Smooth muscle cell (in vitro differentiated cells): ENCODE data around the gene FPR2. TPM values are rescaled to one million over a fixed set of nuclear protein-coding genes. Genes with fewer than 3 reads are reported as not detected.

Experiments
- DNase-seq: peaks from one replicate; lab custom pipeline; 2025; ENCODE audit not compliant: unreplicated experiment; lab: John Stamatoyannopoulos, UW
- H2AFZ ChIP-seq: fragments of 200-600 bp; sonication (generic); 2 replicates; pipeline ENCODE4 v1.6.0; 2016; ENCODE audit warnings: antibody characterized with exemption, low read depth, mild to moderate bottlenecking
- H3F3A ChIP-seq: fragments of 200-600 bp; sonication (generic); 2 replicates; pipeline ENCODE4 v1.6.0; 2017; ENCODE audit warnings: antibody characterized with exemption, low read depth
- H3K27ac ChIP-seq: fragments of 200-600 bp; sonication (generic); 2 replicates; pipeline ENCODE4 v1.5.1; 2016; ENCODE audit warnings: low read depth, mild to moderate bottlenecking
- H3K27me3 ChIP-seq: fragments of 200-600 bp; sonication (generic); 2 replicates; pipeline ENCODE4 v1.6.1; 2016; ENCODE audit warnings: low read depth, mild to moderate bottlenecking
- H3K36me3 ChIP-seq: fragments of 200-600 bp; sonication (generic); 2 replicates; pipeline ENCODE4 v1.5.1; 2016; ENCODE audit warnings: low read depth
- H3K4me1 ChIP-seq: fragments of 200-600 bp; sonication (generic); 2 replicates; pipeline ENCODE4 v1.5.1; 2016; ENCODE audit warnings: low read depth
- H3K4me2 ChIP-seq: fragments of 200-600 bp; sonication (generic); 2 replicates; pipeline ENCODE4 v1.6.0; 2016; ENCODE audit warnings: mild to moderate bottlenecking
- H3K4me3 ChIP-seq: fragments of 200-600 bp; sonication (generic); 2 replicates; pipeline ENCODE4 v1.5.1; 2016; ENCODE audit warnings: mild to moderate bottlenecking
- H3K79me2 ChIP-seq: fragments of 200-600 bp; sonication (generic); 2 replicates; pipeline ENCODE4 v1.6.0; 2016; ENCODE audit warnings: low read depth, mild to moderate bottlenecking
- H3K9ac ChIP-seq: fragments of 200-600 bp; sonication (generic); 2 replicates; pipeline ENCODE4 v1.6.0; 2016; ENCODE audit warnings: low read depth
- H3K9me3 ChIP-seq: fragments of 200-600 bp; sonication (generic); replicated peaks from 2 replicates; pipeline ENCODE4 v1.5.1; 2016; ENCODE audit warnings: low read depth
- H4K20me1 ChIP-seq: fragments of 200-600 bp; sonication (generic); 2 replicates; pipeline ENCODE4 v1.6.0; 2016; ENCODE audit warnings: low read depth
- CTCF ChIP-seq: fragments of 200-600 bp; sonication (generic); IDR thresholded peaks from 2 replicates; pipeline ENCODE4 v1.5.1; 2017; ENCODE audit warnings: borderline replicate concordance, mild to moderate bottlenecking, antibody characterized with exemption; ENCODE audit not compliant: insufficient read depth, poor library complexity, severe bottlenecking
- WGBS: methylation state at CpG from one replicate; pipeline ENCODE4 v1.1.7; 2016; ENCODE audit warnings: low lambda C conversion rate; 5-methylcytosine and 5-hydroxymethylcytosine counted together
- polyA plus RNA-seq: library from polyadenylated mRNA; unstranded; fragments of >200 nt; fragmentation: Nextera tagmentation; extraction: Ambion mirVana; gene quantifications from 2 replicates; pipeline ENCODE4 v1.2.1, GENCODE V29; 2016
- total RNA-seq: library from RNA; depleted of rRNA; stranded (reverse); fragments of >200 nt; gene quantifications from 2 replicates; pipeline ENCODE4 v1.2.3, GENCODE V29; 2014

Gene FPR2
- total and polyA plus RNA-seq, 2 experiments from 2014 or later, result not detected

DNA sequence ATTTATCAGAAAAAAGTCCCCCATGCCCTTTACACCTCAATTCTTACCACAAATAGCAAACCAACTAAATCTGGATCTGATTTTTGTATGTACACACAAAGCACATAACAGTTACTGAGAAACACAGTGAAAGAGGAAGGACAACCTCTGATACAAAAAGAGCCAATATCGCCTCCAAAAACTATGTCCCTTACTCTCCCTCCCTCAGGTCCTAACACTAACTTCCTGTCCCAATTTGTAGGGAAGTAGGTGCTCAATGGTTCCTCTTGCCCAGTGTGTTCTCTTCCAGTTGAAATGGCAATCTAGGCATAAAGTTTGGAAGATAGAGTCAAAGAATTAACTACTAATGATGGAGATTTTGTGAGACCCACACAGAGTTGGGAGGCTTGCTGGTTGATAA lies 18.2 kb downstream of the FPR2 start:
- Histone ChIP-seq H4K20me1 (no peaks in the 10 kb centered on the region), H3K4me2 (no peak overlapping the region), H2AFZ (no peak overlapping the region), H3K9ac (no peak overlapping the region), H3K4me3 (no peak overlapping the region), H3K79me2 (no peaks in the 10 kb centered on the region), H3K27me3 (no peaks in the 10 kb centered on the region), H3K36me3 (no peaks in the 10 kb centered on the region), H3F3A (no peaks in the 10 kb centered on the region), H3K4me1 (no peaks in the 10 kb centered on the region), H3K27ac (no peak overlapping the region), H3K9me3 (no peaks in the 10 kb centered on the region)
- 78% methylated on average over 1 of the region's 1 CpG for WGBS
- TF ChIP-seq CTCF, result no peak
- no peak for DNase-seq

GRCh38 chr19:51779703-51780102 lies 18.7 kb downstream of the FPR2 start:
- H3K27me3 ChIP-seq, result no peaks in the 10 kb centered on the region
- no peaks in the 10 kb centered on the region for H3K4me1 ChIP-seq
- no peak overlapping the region for H3K4me3 ChIP-seq
- no peaks in the 10 kb centered on the region for H3K9me3 ChIP-seq
- no peak overlapping the region for H3K4me2 ChIP-seq
- H4K20me1 ChIP-seq, result no peaks in the 10 kb centered on the region
- H3K9ac ChIP-seq, result no peak overlapping the region
- DNase-seq, result no peak
- no peaks in the 10 kb centered on the region for H3F3A ChIP-seq
- TF ChIP-seq CTCF, result no peak
- H3K27ac ChIP-seq, result no peak overlapping the region
- 57% methylated on average over 2 of the region's 2 CpGs for WGBS
- no peaks in the 10 kb centered on the region for H3K36me3 ChIP-seq
- no peaks in the 10 kb centered on the region for H3K79me2 ChIP-seq
- H2AFZ ChIP-seq, result no peak overlapping the region

DNA sequence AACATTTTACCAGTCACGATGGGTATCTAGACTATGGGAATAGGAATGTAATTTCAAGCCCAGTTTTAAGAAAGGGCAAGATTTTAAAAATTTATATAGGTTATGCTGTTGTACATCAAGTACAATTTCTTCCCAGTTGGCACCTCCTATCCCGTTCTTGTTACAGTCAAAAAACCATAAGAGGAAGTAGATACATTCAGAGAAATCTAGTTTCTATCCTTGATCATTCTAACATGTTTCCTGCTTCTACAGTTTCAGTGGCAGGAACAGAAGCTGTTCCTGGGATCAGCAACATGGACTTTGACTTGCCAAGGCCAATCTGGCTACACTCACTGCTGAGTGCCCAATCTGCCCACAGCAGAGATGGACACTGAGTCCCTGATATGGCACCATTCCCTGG lies 19.3 kb downstream of the FPR2 start:
- TF ChIP-seq CTCF, result no peak

GRCh38 chr19:51781999-51782398 lies 21.0 kb downstream of the FPR2 start:
- WGBS, result 61% methylated on average over 3 of the region's 3 CpGs
- no peaks in the 10 kb centered on the region for H3F3A ChIP-seq

More for the DNA sequence above, 19.3 kb downstream of the FPR2 start:
- Histone ChIP-seq H3K27ac (no peak overlapping the region), H3K9me3 (no peaks in the 10 kb centered on the region), H3K27me3 (no peaks in the 10 kb centered on the region), H3K9ac (no peak overlapping the region), H3K36me3 (no peaks in the 10 kb centered on the region), H2AFZ (no peak overlapping the region), H4K20me1 (no peaks in the 10 kb centered on the region), H3K79me2 (no peaks in the 10 kb centered on the region), H3K4me1 (no peaks in the 10 kb centered on the region), H3F3A (no peaks in the 10 kb centered on the region), H3K4me3 (no peak overlapping the region), H3K4me2 (no peak overlapping the region)
- 58% methylated on average over 2 of the region's 2 CpGs for WGBS
- no peak for DNase-seq

More at GRCh38 chr19:51781999-51782398, 21.0 kb downstream of the FPR2 start:
- no peak for TF ChIP-seq CTCF
- Histone ChIP-seq H4K20me1 (no peaks in the 10 kb centered on the region), H3K36me3 (no peaks in the 10 kb centered on the region), H3K4me3 (no peak overlapping the region), H3K4me2 (no peak overlapping the region), H3K79me2 (no peaks in the 10 kb centered on the region), H3K27ac (no peak overlapping the region), H3K27me3 (no peaks in the 10 kb centered on the region), H3K4me1 (no peaks in the 10 kb centered on the region), H2AFZ (no peak overlapping the region), H3K9ac (no peak overlapping the region), H3K9me3 (no peaks in the 10 kb centered on the region)
- DNase-seq, result no peak
